Astrocyte (in vitro differentiated cells and primary cell): ENCODE results near the gene DNAI4.

Source experiments
- CTCF ChIP-seq: IDR thresholded peaks from 2 replicates; pipeline ENCODE4 v1.5.1; 2011; ENCODE audit warnings: low read depth, mild to moderate bottlenecking, inconsistent platforms, low read length, moderate library complexity; ENCODE audit not compliant: insufficient read depth
- EZH2 ChIP-seq: IDR thresholded peaks from 2 replicates; pipeline ENCODE4 v1.6.1; 2012; ENCODE audit warnings: mild to moderate bottlenecking, low read length, inconsistent platforms; ENCODE audit not compliant: insufficient read depth

DNA sequence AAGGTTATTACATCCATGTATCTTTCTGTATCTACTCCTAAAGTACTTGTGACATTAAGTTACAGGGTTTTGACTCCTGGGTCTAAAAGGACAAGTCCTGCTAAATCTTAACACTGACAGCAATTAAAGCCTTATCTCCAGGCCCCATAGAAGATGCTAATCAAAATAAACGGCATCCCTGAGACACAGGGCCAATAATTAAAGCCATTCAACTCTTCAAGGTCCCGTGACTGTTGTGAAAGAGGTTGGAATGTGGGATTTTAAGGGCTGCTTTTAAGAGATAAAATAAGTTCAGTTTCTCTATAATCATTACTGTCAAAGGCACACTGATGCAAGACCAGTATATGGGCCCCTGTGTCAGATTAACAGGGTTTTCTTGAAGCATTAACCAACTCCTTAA is 8.3 kb downstream of the DNAI4 start:
- no peak for TF ChIP-seq CTCF
- no peak for TF ChIP-seq EZH2
